GM12874 (cell line): ENCODE results near the gene DROSHA.

Experiments
- TF ChIP-seq, protein P1 (sequence below): IDR thresholded peaks from 2 replicates; pipeline ENCODE4 v1.5.1; 2011; ENCODE audit warnings: low read depth, mild to moderate bottlenecking, control low read depth, low read length, moderate library complexity; ENCODE audit not compliant: insufficient read depth

DROSHA gene

GRCh38 chr5:31469466-31469865, 62.4 kb downstream of the DROSHA start:
- TF ChIP-seq, protein P1, sequence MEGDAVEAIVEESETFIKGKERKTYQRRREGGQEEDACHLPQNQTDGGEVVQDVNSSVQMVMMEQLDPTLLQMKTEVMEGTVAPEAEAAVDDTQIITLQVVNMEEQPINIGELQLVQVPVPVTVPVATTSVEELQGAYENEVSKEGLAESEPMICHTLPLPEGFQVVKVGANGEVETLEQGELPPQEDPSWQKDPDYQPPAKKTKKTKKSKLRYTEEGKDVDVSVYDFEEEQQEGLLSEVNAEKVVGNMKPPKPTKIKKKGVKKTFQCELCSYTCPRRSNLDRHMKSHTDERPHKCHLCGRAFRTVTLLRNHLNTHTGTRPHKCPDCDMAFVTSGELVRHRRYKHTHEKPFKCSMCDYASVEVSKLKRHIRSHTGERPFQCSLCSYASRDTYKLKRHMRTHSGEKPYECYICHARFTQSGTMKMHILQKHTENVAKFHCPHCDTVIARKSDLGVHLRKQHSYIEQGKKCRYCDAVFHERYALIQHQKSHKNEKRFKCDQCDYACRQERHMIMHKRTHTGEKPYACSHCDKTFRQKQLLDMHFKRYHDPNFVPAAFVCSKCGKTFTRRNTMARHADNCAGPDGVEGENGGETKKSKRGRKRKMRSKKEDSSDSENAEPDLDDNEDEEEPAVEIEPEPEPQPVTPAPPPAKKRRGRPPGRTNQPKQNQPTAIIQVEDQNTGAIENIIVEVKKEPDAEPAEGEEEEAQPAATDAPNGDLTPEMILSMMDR = no peak

DNA sequence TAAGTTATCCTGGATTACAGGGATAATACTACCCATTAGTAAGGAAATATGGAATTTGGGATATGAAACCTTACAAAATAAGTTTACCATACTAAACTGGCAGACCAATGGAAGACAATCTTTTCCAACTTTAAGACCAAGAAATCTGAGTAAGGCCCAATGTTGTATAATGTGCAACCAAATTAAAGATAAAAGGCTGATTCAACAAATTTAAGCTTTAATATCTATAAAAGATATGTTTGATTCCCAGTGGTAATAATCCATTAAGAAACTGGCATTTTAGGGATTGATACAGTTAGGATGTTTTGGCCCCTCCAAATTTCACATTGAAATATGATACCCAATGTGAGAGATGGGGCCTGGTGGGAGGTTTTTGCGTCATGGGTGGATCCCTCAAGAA, 66.6 kb downstream of the DROSHA start:
- TF ChIP-seq, protein P1 = no peak

- TF ChIP-seq, protein P1 = no peak
Measured at GRCh38 chr5:31464081-31464480, 67.8 kb downstream of the DROSHA start.

DNA sequence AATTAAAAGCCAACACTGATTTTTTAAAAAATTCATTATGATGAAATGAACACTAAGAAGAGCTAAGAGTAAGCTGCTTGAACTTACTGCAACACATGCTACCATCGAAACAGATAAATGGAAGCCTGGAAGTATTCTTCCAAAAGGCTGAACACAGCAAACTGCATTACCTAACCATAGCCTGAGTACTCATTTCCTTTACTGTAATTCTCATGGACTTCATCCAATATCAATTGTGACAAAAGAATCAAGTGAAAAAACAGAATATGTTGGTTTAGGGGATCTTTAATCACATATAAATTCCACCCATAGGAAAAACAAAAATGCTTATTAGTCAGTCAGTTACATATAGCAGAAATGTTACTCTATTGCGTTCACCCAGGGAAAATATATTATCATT, 68.5 kb downstream of the DROSHA start:
- TF ChIP-seq, protein P1 = no peak

GRCh38 chr5:31459594-31459993, 72.3 kb downstream of the DROSHA start:
- TF ChIP-seq, protein P1 = no peak

DNA sequence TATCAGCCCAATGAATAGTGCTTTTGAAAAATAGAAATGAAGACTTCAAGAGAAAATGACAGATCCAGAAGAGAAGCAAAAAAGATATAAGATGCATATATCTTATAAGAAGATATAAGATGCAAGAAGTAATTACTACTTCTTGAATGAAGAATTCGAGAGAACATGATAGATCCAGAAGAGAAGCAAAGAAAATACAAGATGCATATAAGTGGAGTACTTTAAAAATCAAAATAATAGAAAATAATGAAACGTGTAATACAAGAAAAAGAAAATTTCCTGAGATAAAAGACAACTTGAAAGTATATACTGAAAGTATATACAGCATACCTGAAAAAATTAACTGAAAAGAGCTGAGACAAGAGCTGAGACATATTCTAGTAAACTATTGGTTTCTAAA, 76.7 kb downstream of the DROSHA start:
- TF ChIP-seq, protein P1 = no peak

DNA sequence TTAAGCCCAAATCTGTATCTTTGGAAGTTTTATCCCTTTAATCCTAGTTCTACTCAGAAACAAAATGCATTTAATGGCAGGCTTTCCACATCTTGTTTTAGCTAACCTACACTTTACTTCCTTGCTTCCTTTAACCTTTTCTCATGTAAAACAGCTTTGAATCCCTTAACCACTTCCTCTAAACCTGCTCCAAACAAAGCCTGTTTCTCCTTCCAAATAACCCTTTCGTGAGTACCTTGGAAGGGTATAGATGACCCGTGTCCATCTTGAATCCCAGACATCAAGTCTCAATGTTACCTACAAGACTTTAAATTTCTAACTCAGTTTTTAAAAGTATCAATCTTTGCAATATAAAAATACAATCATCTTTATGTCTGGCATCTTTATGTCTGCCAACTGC, 78.4 kb downstream of the DROSHA start:
- TF ChIP-seq, protein P1 = no peak

GRCh38 chr5:31452314-31452713, 79.6 kb downstream of the DROSHA start:
- TF ChIP-seq, protein P1 = no peak
